GM12872 (cell line): ENCODE measurements around the gene EDAR.

Experiments
- TF ChIP-seq, protein P1 (sequence below): IDR thresholded peaks from 3 replicates; pipeline ENCODE4 v1.5.1; 2011; ENCODE audit warnings: low read depth, mild to moderate bottlenecking, low read length, moderate library complexity; ENCODE audit not compliant: insufficient read depth

The EDAR gene

DNA sequence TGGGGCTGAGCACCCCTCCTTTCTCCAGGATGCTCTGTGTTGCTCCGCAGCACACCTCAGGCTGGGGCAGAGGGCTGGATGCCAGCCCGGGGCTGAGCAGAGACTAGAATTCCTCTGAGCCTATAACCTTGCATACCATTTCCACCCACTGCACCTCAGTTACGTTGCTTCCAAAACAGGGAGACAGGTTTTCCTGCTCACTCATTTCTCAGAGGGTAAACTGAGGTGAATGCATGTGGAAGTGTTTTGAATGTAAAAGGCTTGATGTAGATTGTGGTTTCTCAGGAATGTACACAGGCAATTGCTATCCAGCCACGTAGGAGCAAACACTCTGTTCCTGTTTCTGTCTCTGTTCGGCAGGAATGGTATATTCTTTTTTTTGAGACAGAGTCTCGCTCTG is 45.3 kb downstream of the EDAR start:
- TF ChIP-seq, protein P1, sequence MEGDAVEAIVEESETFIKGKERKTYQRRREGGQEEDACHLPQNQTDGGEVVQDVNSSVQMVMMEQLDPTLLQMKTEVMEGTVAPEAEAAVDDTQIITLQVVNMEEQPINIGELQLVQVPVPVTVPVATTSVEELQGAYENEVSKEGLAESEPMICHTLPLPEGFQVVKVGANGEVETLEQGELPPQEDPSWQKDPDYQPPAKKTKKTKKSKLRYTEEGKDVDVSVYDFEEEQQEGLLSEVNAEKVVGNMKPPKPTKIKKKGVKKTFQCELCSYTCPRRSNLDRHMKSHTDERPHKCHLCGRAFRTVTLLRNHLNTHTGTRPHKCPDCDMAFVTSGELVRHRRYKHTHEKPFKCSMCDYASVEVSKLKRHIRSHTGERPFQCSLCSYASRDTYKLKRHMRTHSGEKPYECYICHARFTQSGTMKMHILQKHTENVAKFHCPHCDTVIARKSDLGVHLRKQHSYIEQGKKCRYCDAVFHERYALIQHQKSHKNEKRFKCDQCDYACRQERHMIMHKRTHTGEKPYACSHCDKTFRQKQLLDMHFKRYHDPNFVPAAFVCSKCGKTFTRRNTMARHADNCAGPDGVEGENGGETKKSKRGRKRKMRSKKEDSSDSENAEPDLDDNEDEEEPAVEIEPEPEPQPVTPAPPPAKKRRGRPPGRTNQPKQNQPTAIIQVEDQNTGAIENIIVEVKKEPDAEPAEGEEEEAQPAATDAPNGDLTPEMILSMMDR = no peak

DNA sequence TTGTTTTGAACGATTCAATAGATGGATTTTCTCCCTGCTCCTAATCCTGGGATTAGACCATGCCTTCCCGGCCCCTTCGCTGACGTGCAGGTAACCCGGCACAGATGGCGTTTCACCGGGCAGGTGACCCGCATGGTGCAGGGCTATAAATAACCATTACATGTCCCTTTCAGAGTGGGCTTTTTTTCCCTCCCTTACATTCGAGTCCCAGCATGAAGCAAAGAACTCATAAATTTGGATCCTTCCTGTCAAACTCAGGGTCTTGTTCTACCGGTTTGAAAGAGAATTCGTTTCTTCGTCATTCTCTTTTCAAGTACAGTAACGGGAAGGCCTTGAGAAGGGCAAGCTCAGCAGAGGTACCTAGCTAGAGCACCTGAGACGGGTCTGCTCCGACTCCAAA is 46.1 kb downstream of the EDAR start:
- TF ChIP-seq, protein P1 = no peak

DNA sequence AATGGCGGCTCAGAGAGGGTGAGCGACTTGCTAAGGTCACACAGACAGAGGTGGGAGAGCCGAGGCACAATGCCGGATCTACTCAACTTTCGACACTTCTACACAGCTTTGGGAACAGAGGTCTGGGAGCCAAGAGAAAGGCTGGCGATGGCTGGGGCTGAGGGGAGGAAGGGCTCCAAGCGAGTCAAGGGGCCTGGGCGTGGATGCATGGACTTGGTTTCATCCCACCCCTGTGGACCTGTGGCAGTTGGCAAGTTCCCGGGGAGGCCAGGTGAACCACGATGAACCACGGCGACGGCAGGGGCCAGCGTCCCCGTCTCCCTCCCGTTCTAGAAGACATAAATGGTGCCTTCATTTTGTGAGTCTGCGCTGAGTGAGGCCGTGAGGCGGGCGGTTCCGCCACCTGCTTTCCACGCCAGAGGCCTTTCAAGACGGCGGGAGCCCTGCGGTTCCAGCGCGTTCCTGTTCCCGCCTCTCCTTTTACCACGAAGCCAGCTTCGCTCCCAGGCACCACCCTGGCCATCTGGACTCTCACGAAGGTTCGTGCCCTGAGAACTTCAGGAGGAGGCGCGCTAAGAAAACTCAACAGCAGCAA is 46.7 kb downstream of the EDAR start:
- TF ChIP-seq, protein P1 = no peak

DNA sequence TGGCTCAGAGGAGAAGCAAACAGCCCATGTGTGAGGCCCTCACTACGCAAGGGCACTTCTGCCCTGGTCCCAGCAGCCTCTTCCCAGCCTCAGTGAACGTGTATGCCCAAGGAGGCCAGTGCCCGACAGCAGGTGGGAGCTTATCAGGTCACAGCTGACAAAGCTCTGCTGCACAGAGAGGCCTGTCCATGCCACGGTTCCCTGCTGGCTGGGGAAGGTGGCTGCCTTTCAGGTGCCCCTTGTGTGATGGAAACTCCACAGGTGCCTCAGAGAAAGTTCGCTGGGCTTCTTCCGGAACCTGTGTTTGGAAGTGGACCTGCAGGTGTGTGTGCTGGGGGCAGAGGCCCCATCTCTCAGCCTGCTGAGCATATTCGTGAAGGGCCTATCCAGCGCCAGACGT is 47.3 kb downstream of the EDAR start:
- TF ChIP-seq, protein P1 = no peak

DNA sequence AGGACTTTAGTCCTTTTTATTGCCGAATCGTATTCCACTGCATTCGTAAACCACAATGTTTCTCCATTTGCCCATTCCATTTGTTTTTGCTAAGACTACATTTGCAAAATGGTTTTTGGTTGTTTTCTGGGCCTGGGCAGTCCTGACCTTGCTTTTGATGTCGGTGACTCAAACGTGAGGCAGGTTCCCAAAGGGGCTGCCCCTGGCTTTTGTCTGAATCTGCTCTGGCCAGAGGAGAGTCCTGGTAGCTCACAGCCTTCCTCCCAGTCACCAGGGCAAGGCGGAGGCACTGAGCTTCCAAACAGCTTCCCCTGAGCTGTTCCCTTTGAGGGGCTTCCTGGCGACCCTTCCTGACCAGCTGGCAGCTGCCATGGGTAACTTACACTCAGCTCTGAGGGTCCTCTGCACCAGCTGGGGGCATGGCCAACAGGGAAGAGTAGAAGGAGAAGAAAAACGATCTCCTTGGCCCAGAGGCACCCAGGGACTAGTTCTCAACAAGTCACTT is 47.8 kb downstream of the EDAR start:
- TF ChIP-seq, protein P1 = no peak

DNA sequence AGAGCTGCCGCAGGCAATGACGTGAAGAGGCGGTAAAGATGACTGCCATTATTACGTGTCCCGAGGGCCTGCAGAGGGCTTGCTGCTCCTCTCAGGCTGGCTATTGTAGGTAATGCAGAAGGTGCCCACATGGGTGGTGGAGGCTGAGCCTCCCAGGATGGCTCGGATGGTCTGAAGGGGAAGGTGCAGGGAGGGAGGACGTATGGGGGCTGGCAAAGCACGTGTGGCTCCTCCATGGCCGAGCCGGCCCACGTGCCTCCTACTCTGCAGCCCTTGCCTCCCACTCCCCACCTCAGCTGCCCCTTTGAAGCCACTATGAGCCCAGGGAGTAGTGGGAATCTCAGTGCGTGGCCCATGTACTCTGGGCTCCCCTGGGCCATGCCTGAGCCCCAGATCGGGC is 48.9 kb downstream of the EDAR start:
- TF ChIP-seq, protein P1 = no peak

DNA sequence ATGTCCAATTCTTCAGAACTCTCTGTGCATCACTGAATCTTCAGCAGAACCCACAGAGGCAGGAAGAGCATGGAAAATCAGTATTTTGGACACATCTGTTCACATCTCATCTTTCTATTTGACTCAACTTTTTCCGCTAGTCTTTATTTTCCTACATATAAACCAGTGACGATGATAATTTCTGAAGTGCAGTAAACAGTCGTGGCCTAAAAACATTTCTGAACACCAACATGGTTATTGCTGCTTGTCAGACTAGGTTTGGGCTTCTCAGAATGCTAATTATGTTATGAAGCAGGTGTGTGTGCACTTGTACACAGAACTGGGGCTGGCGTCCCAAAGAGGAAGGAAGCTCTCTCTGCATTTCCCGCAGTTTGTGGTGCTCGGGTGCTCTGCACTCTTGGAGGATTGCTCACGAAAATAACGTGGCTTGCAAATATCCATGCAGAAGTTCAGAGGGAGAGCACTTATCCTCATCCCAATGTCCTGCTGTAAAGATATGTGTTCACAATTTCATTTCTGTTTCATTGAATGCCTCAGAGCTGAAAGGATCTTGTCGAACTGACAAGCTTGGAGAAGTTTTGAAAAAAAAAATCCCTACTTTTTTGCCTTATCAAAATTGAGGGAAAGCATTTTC is 50.8 kb downstream of the EDAR start:
- TF ChIP-seq, protein P1 = no peak
